Measurements from ENCODE around the gene FER.
"Not testable (repeated sequence)": the region's sequence is repeated elsewhere in the genome, so short reads cannot be mapped to it uniquely, and the experiment has no call there.

FER gene

DNA sequence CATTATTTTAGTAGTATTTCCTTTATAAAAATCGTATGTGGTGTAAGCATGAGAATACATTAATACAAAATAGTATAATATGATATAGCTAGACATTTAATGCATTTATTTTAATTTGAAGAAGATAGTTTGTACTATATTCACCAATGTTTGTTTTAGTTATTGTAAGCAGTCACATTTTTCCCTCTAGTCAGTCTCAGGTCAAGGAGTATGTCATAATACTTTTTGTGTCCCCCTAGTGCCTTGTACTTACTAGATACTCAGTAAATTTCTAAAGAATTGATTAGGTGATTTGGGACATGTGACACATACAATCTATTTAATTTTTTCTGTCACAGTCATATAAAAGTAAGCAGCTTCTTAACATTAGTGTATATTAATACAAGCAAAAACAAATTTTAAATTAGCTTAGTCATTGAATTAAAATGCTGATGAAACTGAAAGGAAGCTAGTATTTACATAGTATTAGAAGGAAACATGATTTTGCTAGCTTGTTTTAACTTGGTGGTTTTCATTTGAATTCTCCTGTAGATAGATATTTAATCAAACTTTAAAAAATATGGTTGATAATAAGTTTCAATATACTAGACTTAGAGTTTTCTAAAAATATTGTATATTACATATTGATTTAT is 242.2 kb downstream of the FER start:
- DNase-seq (ENCODE audit: low read depth in 1 of 2, low spot score in 1 of 2): no peak
- H3K4me3 ChIP-seq (replicated peaks; ENCODE audit: insufficient read depth, low read length): no peak overlapping the region
- no peaks in the 10 kb centered on the region for H3K27me3 ChIP-seq (ENCODE audit: insufficient read depth, poor library complexity, severe bottlenecking)
- H3K27ac ChIP-seq (replicated peaks): no peak overlapping the region
- no peak for TF ChIP-seq POLR2AphosphoS5 (IDR thresholded peaks at IDR 0.05; ENCODE audit: low read depth)
- TF ChIP-seq, protein P1, sequence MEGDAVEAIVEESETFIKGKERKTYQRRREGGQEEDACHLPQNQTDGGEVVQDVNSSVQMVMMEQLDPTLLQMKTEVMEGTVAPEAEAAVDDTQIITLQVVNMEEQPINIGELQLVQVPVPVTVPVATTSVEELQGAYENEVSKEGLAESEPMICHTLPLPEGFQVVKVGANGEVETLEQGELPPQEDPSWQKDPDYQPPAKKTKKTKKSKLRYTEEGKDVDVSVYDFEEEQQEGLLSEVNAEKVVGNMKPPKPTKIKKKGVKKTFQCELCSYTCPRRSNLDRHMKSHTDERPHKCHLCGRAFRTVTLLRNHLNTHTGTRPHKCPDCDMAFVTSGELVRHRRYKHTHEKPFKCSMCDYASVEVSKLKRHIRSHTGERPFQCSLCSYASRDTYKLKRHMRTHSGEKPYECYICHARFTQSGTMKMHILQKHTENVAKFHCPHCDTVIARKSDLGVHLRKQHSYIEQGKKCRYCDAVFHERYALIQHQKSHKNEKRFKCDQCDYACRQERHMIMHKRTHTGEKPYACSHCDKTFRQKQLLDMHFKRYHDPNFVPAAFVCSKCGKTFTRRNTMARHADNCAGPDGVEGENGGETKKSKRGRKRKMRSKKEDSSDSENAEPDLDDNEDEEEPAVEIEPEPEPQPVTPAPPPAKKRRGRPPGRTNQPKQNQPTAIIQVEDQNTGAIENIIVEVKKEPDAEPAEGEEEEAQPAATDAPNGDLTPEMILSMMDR (IDR thresholded peaks at IDR 0.05; ENCODE audit: insufficient read depth, low read length): no peak
- no peak for TF ChIP-seq SPI1 (IDR thresholded peaks at IDR 0.05; ENCODE audit: borderline replicate concordance, low read depth)
- TF ChIP-seq, protein P2, sequence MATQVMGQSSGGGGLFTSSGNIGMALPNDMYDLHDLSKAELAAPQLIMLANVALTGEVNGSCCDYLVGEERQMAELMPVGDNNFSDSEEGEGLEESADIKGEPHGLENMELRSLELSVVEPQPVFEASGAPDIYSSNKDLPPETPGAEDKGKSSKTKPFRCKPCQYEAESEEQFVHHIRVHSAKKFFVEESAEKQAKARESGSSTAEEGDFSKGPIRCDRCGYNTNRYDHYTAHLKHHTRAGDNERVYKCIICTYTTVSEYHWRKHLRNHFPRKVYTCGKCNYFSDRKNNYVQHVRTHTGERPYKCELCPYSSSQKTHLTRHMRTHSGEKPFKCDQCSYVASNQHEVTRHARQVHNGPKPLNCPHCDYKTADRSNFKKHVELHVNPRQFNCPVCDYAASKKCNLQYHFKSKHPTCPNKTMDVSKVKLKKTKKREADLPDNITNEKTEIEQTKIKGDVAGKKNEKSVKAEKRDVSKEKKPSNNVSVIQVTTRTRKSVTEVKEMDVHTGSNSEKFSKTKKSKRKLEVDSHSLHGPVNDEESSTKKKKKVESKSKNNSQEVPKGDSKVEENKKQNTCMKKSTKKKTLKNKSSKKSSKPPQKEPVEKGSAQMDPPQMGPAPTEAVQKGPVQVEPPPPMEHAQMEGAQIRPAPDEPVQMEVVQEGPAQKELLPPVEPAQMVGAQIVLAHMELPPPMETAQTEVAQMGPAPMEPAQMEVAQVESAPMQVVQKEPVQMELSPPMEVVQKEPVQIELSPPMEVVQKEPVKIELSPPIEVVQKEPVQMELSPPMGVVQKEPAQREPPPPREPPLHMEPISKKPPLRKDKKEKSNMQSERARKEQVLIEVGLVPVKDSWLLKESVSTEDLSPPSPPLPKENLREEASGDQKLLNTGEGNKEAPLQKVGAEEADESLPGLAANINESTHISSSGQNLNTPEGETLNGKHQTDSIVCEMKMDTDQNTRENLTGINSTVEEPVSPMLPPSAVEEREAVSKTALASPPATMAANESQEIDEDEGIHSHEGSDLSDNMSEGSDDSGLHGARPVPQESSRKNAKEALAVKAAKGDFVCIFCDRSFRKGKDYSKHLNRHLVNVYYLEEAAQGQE (IDR thresholded peaks at IDR 0.05; ENCODE audit: insufficient replicate concordance, low read depth): no peak
- no peak for TF ChIP-seq GABPA (IDR thresholded peaks at IDR 0.05; ENCODE audit: low read depth)

DNA sequence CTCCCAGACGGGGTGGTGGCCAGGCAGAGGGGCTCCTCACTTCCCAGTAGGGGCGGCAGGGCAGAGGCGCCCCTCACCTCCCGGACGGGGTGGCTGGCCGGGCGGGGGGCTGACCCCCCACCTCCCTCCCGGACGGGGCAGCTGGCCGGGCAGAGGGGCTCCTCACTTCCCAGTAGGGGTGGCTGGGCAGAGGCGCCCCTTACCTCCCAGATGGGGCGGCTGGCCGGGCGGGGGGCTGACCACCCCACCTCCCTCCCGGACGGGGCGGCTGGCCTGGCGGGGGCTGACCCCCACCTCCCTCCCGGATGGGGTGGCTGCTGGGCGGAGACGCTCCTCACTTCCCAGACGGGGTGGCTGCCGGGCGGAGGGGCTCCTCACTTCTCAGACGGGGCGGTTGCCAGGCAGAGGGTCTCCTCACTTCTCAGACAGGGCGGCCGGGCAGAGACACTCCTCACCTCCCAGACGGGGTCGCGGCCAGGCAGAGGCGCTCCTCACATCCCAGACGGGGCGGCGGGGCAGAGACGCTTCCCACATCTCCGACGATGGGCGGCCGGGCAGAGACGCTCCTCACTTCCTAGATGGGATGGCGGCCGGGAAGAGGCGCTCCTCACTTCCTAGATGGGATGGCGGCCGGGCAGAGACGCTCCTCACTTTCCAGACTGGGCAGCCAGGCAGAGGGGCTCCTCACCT is 244.8 kb downstream of the FER start:
- H3K27me3 ChIP-seq (ENCODE audit: insufficient read depth, poor library complexity, severe bottlenecking); H3K4me3 ChIP-seq (replicated peaks; ENCODE audit: insufficient read depth, low read length); H3K27ac ChIP-seq (replicated peaks); DNase-seq (ENCODE audit: low read depth in 1 of 2, low spot score in 1 of 2): not testable (repeated sequence)

DNA sequence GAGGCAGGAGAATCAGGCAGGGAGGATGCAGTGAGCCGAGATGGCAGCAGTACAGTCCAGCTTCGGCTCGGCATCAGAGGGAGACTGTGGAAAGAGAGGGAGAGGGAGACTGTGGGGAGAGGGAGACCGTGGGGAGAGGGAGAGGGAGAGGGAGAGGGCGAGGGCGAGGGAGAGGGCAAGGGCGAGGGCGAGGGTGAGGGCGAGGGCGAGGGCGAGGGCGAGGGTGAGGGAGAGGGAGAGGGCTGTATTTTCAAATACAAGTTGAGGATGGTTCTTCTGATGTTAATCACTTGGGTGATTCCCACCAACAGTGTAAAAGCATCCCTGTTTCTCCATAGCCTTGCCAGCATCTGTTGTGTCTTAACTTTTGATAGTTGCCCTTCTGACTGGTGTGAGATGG is 245.7 kb downstream of the FER start:
- not testable (repeated sequence) for H3K27me3 ChIP-seq (ENCODE audit: insufficient read depth, poor library complexity, severe bottlenecking); H3K27ac ChIP-seq (replicated peaks); DNase-seq (ENCODE audit: low read depth in 1 of 2, low spot score in 1 of 2); H3K4me3 ChIP-seq (replicated peaks; ENCODE audit: insufficient read depth, low read length)

DNA sequence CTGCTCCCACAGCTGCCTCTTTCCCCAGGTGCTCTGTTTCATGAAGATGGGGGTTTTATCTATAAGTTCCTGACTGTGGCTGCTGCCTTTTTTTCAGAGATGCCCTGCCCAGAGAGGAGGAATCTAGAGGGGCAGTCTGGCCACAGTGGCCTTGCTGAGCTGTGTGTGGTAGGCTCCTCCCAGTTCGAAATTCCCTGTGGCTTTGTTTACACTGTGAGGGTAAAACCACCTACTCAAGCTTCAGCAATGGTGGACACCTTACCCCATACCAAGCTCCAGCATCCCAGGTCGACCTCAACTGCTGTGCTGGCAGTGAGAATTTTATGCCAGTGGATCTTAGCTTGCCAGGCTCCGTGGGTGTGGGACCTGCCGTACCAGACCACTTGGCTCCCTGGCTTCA is 250.0 kb downstream of the FER start:
- Histone ChIP-seq H3K4me3 (replicated peaks; ENCODE audit: insufficient read depth, low read length) (no peak overlapping the region), H3K27ac (replicated peaks) (no peak overlapping the region), H3K27me3 (ENCODE audit: insufficient read depth, poor library complexity, severe bottlenecking) (no peaks in the 10 kb centered on the region)
- TF ChIP-seq, protein P2 (IDR thresholded peaks at IDR 0.05; ENCODE audit: insufficient replicate concordance, low read depth): no peak
- TF ChIP-seq SPI1 (IDR thresholded peaks at IDR 0.05; ENCODE audit: borderline replicate concordance, low read depth) (no peak), GABPA (IDR thresholded peaks at IDR 0.05; ENCODE audit: low read depth) (no peak)
- TF ChIP-seq, protein P1 (IDR thresholded peaks at IDR 0.05; ENCODE audit: insufficient read depth, low read length): no peak
- no peak for DNase-seq (ENCODE audit: low read depth in 1 of 2, low spot score in 1 of 2)

DNA sequence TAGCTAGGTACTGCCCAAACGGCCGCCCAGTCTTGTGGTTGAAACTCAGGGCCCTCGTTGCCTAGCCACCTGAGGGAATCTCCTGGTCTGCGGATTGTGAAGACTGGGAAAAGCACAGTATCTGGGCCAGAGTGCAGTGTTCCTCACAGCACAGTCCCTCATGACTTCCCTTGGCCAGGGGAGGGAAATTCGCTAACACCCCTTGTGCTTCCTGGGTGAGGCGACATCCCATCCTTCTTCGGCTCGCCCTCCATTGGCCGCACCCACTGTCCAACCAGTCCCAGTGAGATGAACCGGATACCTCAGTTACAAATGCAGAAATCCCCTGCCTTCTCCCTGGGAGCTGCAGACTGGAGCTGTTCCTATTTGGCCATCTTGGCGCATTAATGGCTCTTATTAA is 250.5 kb downstream of the FER start:
- Histone ChIP-seq H3K27me3 (ENCODE audit: insufficient read depth, poor library complexity, severe bottlenecking) (no peaks in the 10 kb centered on the region), H3K27ac (replicated peaks) (no peak overlapping the region), H3K4me3 (replicated peaks; ENCODE audit: insufficient read depth, low read length) (no peak overlapping the region)
- DNase-seq (ENCODE audit: low read depth in 1 of 2, low spot score in 1 of 2): no peak
- TF ChIP-seq POLR2AphosphoS5 (IDR thresholded peaks at IDR 0.05; ENCODE audit: low read depth) (no peak), SPI1 (IDR thresholded peaks at IDR 0.05; ENCODE audit: borderline replicate concordance, low read depth) (no peak), GABPA (IDR thresholded peaks at IDR 0.05; ENCODE audit: low read depth) (no peak)
- TF ChIP-seq, protein P1 (IDR thresholded peaks at IDR 0.05; ENCODE audit: insufficient read depth, low read length): no peak
- TF ChIP-seq, protein P2 (IDR thresholded peaks at IDR 0.05; ENCODE audit: insufficient replicate concordance, low read depth): no peak

All from HL-60 (cell line).